SK-N-SH (cell line): Measurements from ENCODE around the gene SFSWAP. TPM values are rescaled to one million over a fixed set of nuclear protein-coding genes. Genes with fewer than 3 reads are reported as not detected.
"Not testable (repeated sequence)": the region's sequence is repeated elsewhere in the genome, so short reads cannot be mapped to it uniquely, and the experiment has no call there.

Experiments
- CTCF ChIA-PET: fragments of 300-600, 350-600 bp; formaldehyde crosslinking; extraction: SDS; loops from one replicate; lab custom pipeline; 2021; lab: Yijun Ruan, JAX
- POLR2A ChIA-PET: fragments of 350-600 bp; sonication (Branson Sonifier 250); formaldehyde crosslinking; extraction: SDS; loops from one replicate; lab custom pipeline; 2020; ENCODE audit warnings: antibody characterized with exemption, inconsistent platforms; lab: Yijun Ruan, JAX
- DNase-seq: peaks from one replicate; pipeline ENCODE4 v3.0.0; 2012
- H2AFZ ChIP-seq: fragments of 200-600 bp; sonication (generic); 2 replicates; pipeline ENCODE4 v1.8.1; 2016; ENCODE audit warnings: antibody characterized with exemption, mild to moderate bottlenecking, low read depth
- H3F3A ChIP-seq: fragments of 200-600 bp; sonication (generic); replicated peaks from 2 replicates; pipeline ENCODE3; 2016; ENCODE audit warnings: antibody characterized with exemption, mild to moderate bottlenecking; ENCODE audit not compliant: insufficient read depth
- H3K27ac ChIP-seq, 2 experiments: fragments of 200-500 bp in 1 of 2; fragments of 200-600 bp in 1 of 2; sonication (Bioruptor generic) in 1 of 2; sonication (generic), shearing (Covaris generic) in 1 of 2; 2 replicates each; pipeline versions ENCODE4 v1.5.1 to v1.6.1; 2014 to 2016; ENCODE audit warnings: low read depth in 2 of 2, inconsistent platforms in 1 of 2, low read length in 1 of 2, mild to moderate bottlenecking in 1 of 2, mixed read lengths in 1 of 2
- H3K27me3 ChIP-seq: fragments of 200-600 bp; sonication (generic), shearing (Covaris generic); 2 replicates; pipeline ENCODE4 v1.6.1; 2016; ENCODE audit warnings: mixed run types; ENCODE audit not compliant: insufficient read depth
- H3K36me3 ChIP-seq, 2 experiments: fragments of 200-500 bp in 1 of 2; fragments of 200-600 bp in 1 of 2; sonication (Bioruptor generic) in 1 of 2; sonication (generic) in 1 of 2; replicated peaks in 1 of 2; 2 replicates each; pipeline versions ENCODE3 to v1.5.1; 2014 to 2016; ENCODE audit warnings: low read length in 1 of 2, mild to moderate bottlenecking in 1 of 2; ENCODE audit not compliant: insufficient read depth in 2 of 2, control insufficient read depth in 1 of 2
- H3K4me1 ChIP-seq, 2 experiments: fragments of 200-500 bp in 1 of 2; fragments of 200-600 bp in 1 of 2; sonication (Bioruptor generic) in 1 of 2; sonication (generic), shearing (Covaris generic) in 1 of 2; 2 replicates each; pipeline versions ENCODE4 v1.5.1 to v1.6.1; 2014 to 2016; ENCODE audit warnings: low read depth in 1 of 2, low read length in 1 of 2, mixed run types in 1 of 2; ENCODE audit not compliant: insufficient read depth in 2 of 2, control insufficient read depth in 1 of 2
- H3K4me2 ChIP-seq: fragments of 200-600 bp; sonication (generic), shearing (Covaris generic); 2 replicates; pipeline ENCODE4 v1.6.1; 2017; ENCODE audit warnings: mixed run types
- H3K4me3 ChIP-seq, 2 experiments: fragments of 200-500 bp in 1 of 2; fragments of 200-600 bp in 1 of 2; sonication (Bioruptor generic) in 1 of 2; sonication (generic), shearing (Covaris generic) in 1 of 2; 2 replicates each; pipeline versions ENCODE4 v1.5.1 to v1.8.1; 2014 to 2016; ENCODE audit warnings: low read depth in 2 of 2, inconsistent platforms in 1 of 2, low read length in 1 of 2, mild to moderate bottlenecking in 1 of 2, mixed read lengths in 1 of 2, moderate library complexity in 1 of 2
- H3K79me2 ChIP-seq: fragments of 200-600 bp; sonication (generic); 2 replicates; pipeline ENCODE4 v1.8.1; 2017; ENCODE audit warnings: mild to moderate bottlenecking; ENCODE audit not compliant: insufficient read depth
- H3K9ac ChIP-seq: fragments of 200-600 bp; sonication (generic); 2 replicates; pipeline ENCODE4 v1.6.1; 2017; ENCODE audit warnings: mixed run types
- H3K9me2 ChIP-seq: fragments of 200-600 bp; sonication (generic); 2 replicates; pipeline ENCODE4 v1.6.1; 2017; ENCODE audit warnings: mixed run types
- H3K9me3 ChIP-seq: fragments of 200-600 bp; sonication (generic); 2 replicates; pipeline ENCODE4 v1.6.1; 2017; ENCODE audit warnings: mixed run types, mild to moderate bottlenecking, moderate library complexity
- H4K20me1 ChIP-seq: fragments of 200-600 bp; sonication (generic); 2 replicates; pipeline ENCODE4 v1.6.1; 2017; ENCODE audit warnings: mild to moderate bottlenecking, mixed run types; ENCODE audit not compliant: insufficient read depth
- CHD2 ChIP-seq: fragments of 150-350 bp; IDR thresholded peaks from 2 replicates; pipeline ENCODE4 v1.6.1; 2018; ENCODE audit warnings: low read length; ENCODE audit not compliant: partially characterized antibody
- EZH2phosphoT487 ChIP-seq: fragments of 200-600 bp; sonication (generic); IDR thresholded peaks from 2 replicates; pipeline ENCODE4 v1.6.1; 2017; ENCODE audit warnings: low read depth, mixed run types, mild to moderate bottlenecking, antibody characterized with exemption, moderate library complexity, borderline replicate concordance
- FOSL2 ChIP-seq: IDR thresholded peaks from 2 replicates; pipeline ENCODE4 v1.4.0; 2012; ENCODE audit warnings: low read depth, mild to moderate bottlenecking, moderate library complexity, borderline replicate concordance
- MEF2A ChIP-seq: IDR thresholded peaks from 2 replicates; pipeline ENCODE4 v1.4.0; 2012; ENCODE audit warnings: low read depth, borderline replicate concordance
- MXI1 ChIP-seq: IDR thresholded peaks from 2 replicates; pipeline ENCODE4 v1.6.1; 2012; ENCODE audit warnings: mild to moderate bottlenecking, low read depth, low read length, improper control_type of control experiment
- NFIC ChIP-seq: IDR thresholded peaks from 2 replicates; pipeline ENCODE4 v1.4.0; 2012; ENCODE audit warnings: borderline replicate concordance
- POLR2AphosphoS5 ChIP-seq: IDR thresholded peaks from 2 replicates; pipeline ENCODE4 v1.6.1; 2012; ENCODE audit warnings: low read depth, low read length
- RCOR1 ChIP-seq: fragments of 150-350 bp; IDR thresholded peaks from 2 replicates; pipeline ENCODE4 v1.6.1; 2017; ENCODE audit warnings: antibody characterized with exemption, low read length
- REST ChIP-seq: IDR thresholded peaks from 2 replicates; pipeline ENCODE4 v1.6.1; 2012; ENCODE audit warnings: mild to moderate bottlenecking, low read depth, low read length, moderate library complexity
- RXRA ChIP-seq: IDR thresholded peaks from 2 replicates; pipeline ENCODE4 v1.4.0; 2012; ENCODE audit warnings: low read depth, mild to moderate bottlenecking, borderline replicate concordance
- TAF1 ChIP-seq: IDR thresholded peaks from 2 replicates; pipeline ENCODE4 v1.6.1; 2012; ENCODE audit warnings: low read depth, mild to moderate bottlenecking, low read length, moderate library complexity, borderline replicate concordance
- TEAD4 ChIP-seq: IDR thresholded peaks from 2 replicates; pipeline ENCODE4 v1.4.0; 2012; ENCODE audit warnings: mild to moderate bottlenecking, borderline replicate concordance; ENCODE audit not compliant: insufficient read depth
- YY1 ChIP-seq: IDR thresholded peaks from 2 replicates; pipeline ENCODE4 v1.4.0; 2012; ENCODE audit warnings: low read depth, mild to moderate bottlenecking
- WGBS: methylation state at CpG from one replicate; pipeline ENCODE4 v1.1.6; 2017; ENCODE audit warnings: low lambda C conversion rate; 5-methylcytosine and 5-hydroxymethylcytosine counted together
- polyA plus RNA-seq, 3 experiments: library from polyadenylated mRNA; depleted of rRNA; stranded (reverse); fragments of >200 nt; gene quantifications; 2 replicates each; pipeline ENCODE4 v1.2.3, GENCODE V29; 2012
- TF ChIP-seq, protein P1 (sequence below): IDR thresholded peaks from 2 replicates; pipeline ENCODE4 v1.4.0; 2012; ENCODE audit warnings: low read depth, borderline replicate concordance
- TF ChIP-seq, protein P2 (sequence below): fragments of 200-600 bp; sonication (generic); IDR thresholded peaks from 2 replicates; pipeline ENCODE4 v1.6.1; 2017; ENCODE audit warnings: antibody characterized with exemption, mild to moderate bottlenecking, moderate library complexity

The SFSWAP gene
- polyA plus RNA-seq, 1 of the 3 experiments (the other 2 are of a cell fraction): 27.9 TPM

DNA sequence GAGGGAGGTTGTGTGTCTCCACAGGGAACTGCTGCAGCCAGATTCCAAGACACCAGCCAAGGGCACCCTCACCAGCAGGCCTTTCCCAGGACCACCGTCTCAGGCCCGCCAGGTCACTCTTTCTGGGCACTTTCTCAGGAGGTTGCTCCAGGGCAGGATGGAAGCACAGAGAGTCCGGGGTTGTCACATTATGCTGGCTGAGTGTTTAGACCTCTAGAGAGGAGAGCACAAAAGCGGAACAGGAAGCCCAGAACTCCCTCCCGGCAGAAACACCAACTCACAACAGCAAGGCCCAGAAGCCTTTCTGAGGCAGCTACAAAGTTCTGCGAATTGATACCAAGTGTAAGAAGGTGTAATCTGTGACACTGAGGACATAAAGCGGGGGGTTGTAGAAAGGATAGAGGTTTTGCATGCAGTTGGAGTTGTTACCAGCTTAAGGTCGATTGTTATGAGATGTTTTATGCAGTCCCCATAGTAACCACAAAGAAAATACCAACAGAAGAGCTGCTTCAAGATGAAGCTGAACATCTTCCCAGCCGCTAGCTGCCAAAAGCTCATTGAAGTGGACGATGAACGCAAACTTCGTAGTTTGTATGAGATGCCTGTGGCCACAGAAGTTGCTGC is 43.8 kb upstream of the SFSWAP start:
- H3K36me3 ChIP-seq, H4K20me1 ChIP-seq, H3K79me2 ChIP-seq, H2AFZ ChIP-seq, DNase-seq, CTCF ChIA-PET, H3K4me3 ChIP-seq, H3F3A ChIP-seq, H3K9me3 ChIP-seq, POLR2A ChIA-PET, H3K4me2 ChIP-seq, H3K27me3 ChIP-seq, H3K9ac ChIP-seq, H3K27ac ChIP-seq, H3K4me1 ChIP-seq, H3K9me2 ChIP-seq: not testable (repeated sequence)
- 58% methylated on average over 12 of the region's 12 CpGs for WGBS

DNA sequence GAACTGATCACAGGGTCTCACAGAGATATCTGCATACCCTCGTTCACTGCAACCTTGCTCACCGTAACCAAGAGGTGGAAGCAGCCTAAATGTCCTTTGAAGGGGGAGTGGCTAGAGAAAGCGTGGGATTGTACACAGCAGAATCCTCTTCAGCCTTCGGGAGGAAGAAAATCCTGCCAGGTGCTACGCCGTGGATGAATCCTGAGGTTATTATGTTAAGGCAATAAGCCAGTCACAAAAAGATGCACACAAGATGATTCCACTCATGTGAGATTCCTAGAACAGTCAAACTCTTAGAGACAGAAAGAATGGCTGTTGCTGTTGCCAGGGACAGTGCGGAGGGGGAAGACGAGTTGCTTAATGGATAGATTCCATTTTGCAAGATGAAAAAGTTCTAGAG is 39.6 kb upstream of the SFSWAP start:
- Histone ChIP-seq H3K27me3 (no peaks in the 10 kb centered on the region), H3K79me2 (no peaks in the 10 kb centered on the region), H3K36me3 (no peaks in the 10 kb centered on the region), H3K4me2 (no peak overlapping the region), H3K9ac (no peak overlapping the region), H4K20me1 (no peaks in the 10 kb centered on the region), H3F3A (no peaks in the 10 kb centered on the region), H3K4me3 (no peak overlapping the region), H3K27ac (no peak overlapping the region), H3K4me1 (no peaks in the 10 kb centered on the region), H2AFZ (no peak overlapping the region), H3K9me3 (no peaks in the 10 kb centered on the region), H3K9me2 (no peaks in the 10 kb centered on the region)
- ChIA-PET CTCF (interaction anchor here (0.6 kb wide), 1 partner anchor 854 kb away, joined by 3 read pairs; no protein-coding TSS in a partner anchor), POLR2A (no interaction called here)
- 36% methylated on average over 8 of the region's 8 CpGs for whole genome bisulfite sequencing
- no peak for DNase-seq
- no peak for TF ChIP-seq CHD2
- no peak for TF ChIP-seq EZH2phosphoT487
- TF ChIP-seq REST: no peak
- no peak for TF ChIP-seq FOSL2
- TF ChIP-seq MXI1: no peak
- TF ChIP-seq TAF1: no peak
- TF ChIP-seq MEF2A: no peak
- TF ChIP-seq, protein P1, sequence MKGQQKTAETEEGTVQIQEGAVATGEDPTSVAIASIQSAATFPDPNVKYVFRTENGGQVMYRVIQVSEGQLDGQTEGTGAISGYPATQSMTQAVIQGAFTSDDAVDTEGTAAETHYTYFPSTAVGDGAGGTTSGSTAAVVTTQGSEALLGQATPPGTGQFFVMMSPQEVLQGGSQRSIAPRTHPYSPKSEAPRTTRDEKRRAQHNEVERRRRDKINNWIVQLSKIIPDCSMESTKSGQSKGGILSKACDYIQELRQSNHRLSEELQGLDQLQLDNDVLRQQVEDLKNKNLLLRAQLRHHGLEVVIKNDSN: no peak
- TF ChIP-seq POLR2AphosphoS5: no peak
- TF ChIP-seq RCOR1: no peak
- TF ChIP-seq RXRA: no peak
- TF ChIP-seq, protein P2, sequence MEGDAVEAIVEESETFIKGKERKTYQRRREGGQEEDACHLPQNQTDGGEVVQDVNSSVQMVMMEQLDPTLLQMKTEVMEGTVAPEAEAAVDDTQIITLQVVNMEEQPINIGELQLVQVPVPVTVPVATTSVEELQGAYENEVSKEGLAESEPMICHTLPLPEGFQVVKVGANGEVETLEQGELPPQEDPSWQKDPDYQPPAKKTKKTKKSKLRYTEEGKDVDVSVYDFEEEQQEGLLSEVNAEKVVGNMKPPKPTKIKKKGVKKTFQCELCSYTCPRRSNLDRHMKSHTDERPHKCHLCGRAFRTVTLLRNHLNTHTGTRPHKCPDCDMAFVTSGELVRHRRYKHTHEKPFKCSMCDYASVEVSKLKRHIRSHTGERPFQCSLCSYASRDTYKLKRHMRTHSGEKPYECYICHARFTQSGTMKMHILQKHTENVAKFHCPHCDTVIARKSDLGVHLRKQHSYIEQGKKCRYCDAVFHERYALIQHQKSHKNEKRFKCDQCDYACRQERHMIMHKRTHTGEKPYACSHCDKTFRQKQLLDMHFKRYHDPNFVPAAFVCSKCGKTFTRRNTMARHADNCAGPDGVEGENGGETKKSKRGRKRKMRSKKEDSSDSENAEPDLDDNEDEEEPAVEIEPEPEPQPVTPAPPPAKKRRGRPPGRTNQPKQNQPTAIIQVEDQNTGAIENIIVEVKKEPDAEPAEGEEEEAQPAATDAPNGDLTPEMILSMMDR: no peak
- no peak for TF ChIP-seq NFIC
- no peak for TF ChIP-seq YY1
- TF ChIP-seq TEAD4: no peak
